HG02642 (cell line): ENCODE measurements around the gene EML6.

Experiments used
- ATAC-seq: cut with Tn5 transposase; IDR thresholded peaks from one replicate; pipeline ENCODE4 v1.9.1; 2021; ENCODE audit warnings: mild to moderate bottlenecking; ENCODE audit not compliant: unreplicated experiment, poor library complexity

EML6 gene

GRCh38 chr2:54789878-54790277 lies 66.4 kb downstream of the EML6 start:
- ATAC-seq = no peak

GRCh38 chr2:54791831-54792230 lies 68.4 kb downstream of the EML6 start:
- no peak for ATAC-seq

GRCh38 chr2:54797307-54797706 lies 73.8 kb downstream of the EML6 start:
- ATAC-seq = no peak

- no peak for ATAC-seq
These were observed 77.9 kb downstream of the EML6 start for GRCh38 chr2:54801352-54801751.

- no peak for ATAC-seq
These were observed 80.6 kb downstream of the EML6 start for GRCh38 chr2:54803783-54804751.

- no peak for ATAC-seq
These were observed 81.8 kb downstream of the EML6 start for GRCh38 chr2:54805255-54805654.

- ATAC-seq = no peak
These were observed 83.5 kb downstream of the EML6 start for GRCh38 chr2:54806975-54807374.

- ATAC-seq = no peak
These were observed 85.2 kb downstream of the EML6 start for GRCh38 chr2:54808661-54809060.

- ATAC-seq = no peak
These were observed 86.4 kb downstream of the EML6 start for GRCh38 chr2:54809819-54810218.

GRCh38 chr2:54810246-54810645 lies 86.8 kb downstream of the EML6 start:
- ATAC-seq = no peak

- no peak for ATAC-seq
These were observed 90.1 kb downstream of the EML6 start for GRCh38 chr2:54813584-54813983.

- ATAC-seq = no peak
These were observed 91.1 kb downstream of the EML6 start for GRCh38 chr2:54814389-54815147.

- no peak for ATAC-seq
These were observed 91.7 kb downstream of the EML6 start for GRCh38 chr2:54815148-54815539.

GRCh38 chr2:54818226-54818625 lies 94.8 kb downstream of the EML6 start:
- ATAC-seq = no peak

GRCh38 chr2:54820558-54820957 lies 97.1 kb downstream of the EML6 start:
- no peak for ATAC-seq

- ATAC-seq = no peak
These were observed 101.1 kb downstream of the EML6 start for GRCh38 chr2:54824567-54824966.

- ATAC-seq = no peak
These were observed 107.1 kb downstream of the EML6 start for GRCh38 chr2:54830546-54830945.

GRCh38 chr2:54831480-54831879 lies 108.0 kb downstream of the EML6 start:
- ATAC-seq = no peak

- ATAC-seq = no peak
These were observed 111.3 kb downstream of the EML6 start for GRCh38 chr2:54834721-54835120.

GRCh38 chr2:54836477-54836876 lies 113.0 kb downstream of the EML6 start:
- no peak for ATAC-seq

- peak; percentile 81 for ATAC-seq
These were observed 115.1 kb downstream of the EML6 start for GRCh38 chr2:54838585-54839035.
